Activated T-cell treated with anti-CD3 and anti-CD28 coated beads for 48 hours (primary cell): ENCODE results near the gene MLLT10.
A peak's percentile ranks its signal among the peaks of the same experiment; 100 is the strongest.
"Not testable (repeated sequence)": the region's sequence is repeated elsewhere in the genome, so short reads cannot be mapped to it uniquely, and the experiment has no call there.

Source experiments
- DNase-seq: peaks from one replicate; pipeline ENCODE4 v3.0.0-alpha.2; 2020; ENCODE audit warnings: low read depth

Gene MLLT10

DNA sequence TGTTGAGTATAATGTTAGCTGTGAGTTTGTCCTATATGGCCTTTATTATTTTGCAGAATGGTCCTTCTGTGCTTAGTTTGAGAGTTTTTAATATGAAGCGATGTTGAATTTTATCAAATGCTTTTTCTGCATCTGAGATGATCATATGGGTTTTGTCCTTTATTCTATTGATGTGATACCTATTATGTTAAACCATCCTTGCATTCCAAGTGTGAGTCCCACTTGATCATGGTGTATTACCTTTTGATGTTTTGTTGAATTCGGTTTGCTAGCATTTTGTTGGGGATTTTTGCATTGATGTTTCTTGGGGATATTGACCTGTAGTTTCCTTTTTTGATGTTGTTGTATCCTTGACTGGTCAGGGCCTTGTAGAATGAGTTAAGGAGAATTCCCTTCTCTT lies 166.4 kb downstream of the MLLT10 start:
- DNase-seq: no peak

DNA sequence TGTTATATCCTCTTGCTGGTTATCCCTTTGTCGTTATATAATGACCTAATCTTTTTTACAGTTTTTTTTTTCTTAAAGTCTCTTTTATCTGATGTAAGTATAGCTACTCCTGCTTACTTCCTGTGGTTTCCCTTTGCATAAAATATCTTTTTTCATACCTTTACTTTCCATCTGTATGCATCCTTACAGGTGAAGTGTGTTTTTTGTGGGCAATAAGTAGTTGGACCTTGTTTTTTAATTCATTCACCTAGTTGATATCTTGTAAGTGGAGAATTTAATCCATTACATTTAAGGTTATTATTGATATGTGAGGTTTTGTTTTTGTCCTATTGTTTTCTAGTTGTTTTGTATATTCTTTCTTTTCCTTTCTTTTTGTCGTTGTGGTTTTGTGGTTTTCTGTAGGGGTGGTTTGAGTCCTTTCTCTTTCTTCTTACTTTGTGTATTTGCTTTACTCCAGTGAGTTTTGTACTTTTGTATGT lies 168.6 kb downstream of the MLLT10 start:
- no peak for DNase-seq

DNA sequence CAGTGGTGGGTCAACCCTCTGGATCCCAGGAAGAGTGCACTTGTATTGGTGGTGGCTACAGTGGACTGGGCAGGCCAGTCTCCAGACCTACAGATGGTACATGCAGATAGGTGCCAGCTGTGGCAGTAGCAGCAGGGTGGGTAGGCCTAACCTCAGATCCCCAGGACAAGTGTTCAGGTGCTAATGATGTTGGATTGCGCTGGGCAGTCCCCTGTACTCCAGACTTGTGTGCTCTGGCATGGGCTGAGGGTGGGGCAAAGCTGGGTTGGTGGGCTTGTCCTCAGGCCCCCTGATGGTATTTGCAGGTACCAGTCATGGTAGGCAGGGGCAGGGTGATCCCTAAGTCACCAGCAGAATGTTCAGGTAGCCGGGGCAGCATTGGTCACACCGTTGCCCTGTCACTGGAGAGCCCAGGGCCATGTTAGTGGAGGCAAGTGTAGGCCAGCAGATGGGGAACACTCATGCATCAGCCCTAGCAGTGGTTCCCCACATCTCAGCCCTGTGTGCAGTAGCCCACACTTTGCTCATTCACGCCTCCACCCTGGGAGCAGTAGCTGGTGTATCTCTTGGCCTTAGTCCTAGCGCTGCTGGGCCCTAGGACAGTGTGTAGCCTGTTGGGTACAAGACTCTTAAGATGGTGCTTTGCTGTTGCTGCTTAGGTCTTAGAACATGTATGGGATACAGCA lies 171.3 kb downstream of the MLLT10 start:
- no peak for DNase-seq

DNA sequence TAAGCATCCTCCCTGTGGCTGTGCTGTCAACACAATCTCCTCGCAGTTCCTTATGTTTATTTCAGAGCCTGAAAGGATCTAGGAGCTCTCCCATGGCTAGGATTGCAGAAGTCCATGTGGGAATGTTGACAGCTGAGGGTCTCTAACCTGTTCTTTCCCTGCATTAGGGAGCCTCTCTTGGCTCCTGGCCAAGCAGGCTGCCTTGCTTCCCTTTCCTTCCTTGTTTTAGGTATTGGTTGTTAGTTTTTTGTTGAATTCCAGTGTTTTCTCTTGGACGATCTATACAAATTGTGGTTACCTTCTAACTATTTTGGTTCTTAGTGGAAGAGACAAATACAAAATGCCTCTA lies 171.8 kb downstream of the MLLT10 start:
- no peak for DNase-seq

DNA sequence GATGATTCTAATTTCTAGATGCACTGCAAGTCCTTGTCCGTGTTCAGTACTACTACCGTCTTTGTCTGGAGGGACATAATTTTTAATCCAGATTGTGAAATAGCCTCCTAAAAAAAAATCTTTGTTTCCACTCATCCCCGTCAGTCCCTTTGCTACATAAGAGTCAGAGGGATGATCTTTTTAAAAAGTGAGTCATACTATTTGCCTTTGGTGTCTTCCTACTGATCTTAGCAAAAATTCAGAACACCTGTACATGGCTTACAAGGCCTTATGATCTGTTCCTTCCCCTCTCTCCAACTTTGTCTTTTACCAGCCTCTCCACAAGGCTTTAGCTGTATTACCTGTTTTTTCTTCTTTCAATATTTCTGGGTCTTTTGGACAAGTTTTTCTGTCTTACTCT lies 173.5 kb downstream of the MLLT10 start:
- DNase-seq: no peak

DNA sequence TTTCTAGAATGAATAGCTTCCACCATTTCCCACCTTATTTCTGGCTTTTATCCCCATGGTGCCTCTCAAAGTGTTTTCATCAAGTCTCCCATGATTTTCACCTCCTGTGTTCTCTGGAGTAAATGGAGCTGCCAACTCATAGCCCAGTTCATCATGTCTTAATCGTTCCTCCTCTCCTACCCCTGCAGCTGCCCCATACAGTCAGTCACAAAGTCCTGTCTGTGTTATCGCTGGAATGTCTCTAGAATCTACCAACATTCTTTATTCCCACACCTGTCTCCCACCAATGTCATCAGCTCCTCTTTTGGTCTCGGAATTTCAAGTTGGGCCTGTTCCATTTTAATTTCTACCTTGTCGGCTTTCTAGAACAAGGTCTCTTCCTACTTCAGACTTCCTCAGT lies 178.9 kb downstream of the MLLT10 start:
- DNase-seq: no peak

- no peak for DNase-seq
Measured at GRCh38 chr10:21715531-21716195, 181.6 kb downstream of the MLLT10 start.

- DNase-seq: not testable (repeated sequence)
Measured at GRCh38 chr10:21717437-21718054, 183.5 kb downstream of the MLLT10 start.

DNA sequence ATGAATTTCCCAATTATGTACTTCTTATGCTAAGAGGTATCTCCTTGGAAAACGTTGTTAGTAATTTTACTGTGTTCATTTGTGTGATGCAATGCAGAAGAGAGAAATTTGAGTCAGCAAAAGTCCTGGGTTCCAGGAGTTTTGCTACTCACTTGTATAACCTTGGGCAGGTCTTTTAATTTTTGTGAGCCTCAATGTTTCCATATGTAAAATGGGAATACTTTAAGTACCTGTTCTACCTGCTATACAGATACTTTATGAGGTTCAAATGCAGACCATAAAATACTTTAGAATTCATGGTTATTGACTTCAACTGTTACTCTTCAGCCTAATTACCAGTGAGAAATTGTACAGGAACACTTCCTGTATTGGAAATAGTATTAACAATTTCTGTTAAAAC lies 185.5 kb downstream of the MLLT10 start:
- no peak for DNase-seq

GRCh38 chr10:21720090-21720489 lies 186.1 kb downstream of the MLLT10 start:
- no peak for DNase-seq

- DNase-seq: no peak
Measured at GRCh38 chr10:21721000-21721665, 187.1 kb downstream of the MLLT10 start.

DNA sequence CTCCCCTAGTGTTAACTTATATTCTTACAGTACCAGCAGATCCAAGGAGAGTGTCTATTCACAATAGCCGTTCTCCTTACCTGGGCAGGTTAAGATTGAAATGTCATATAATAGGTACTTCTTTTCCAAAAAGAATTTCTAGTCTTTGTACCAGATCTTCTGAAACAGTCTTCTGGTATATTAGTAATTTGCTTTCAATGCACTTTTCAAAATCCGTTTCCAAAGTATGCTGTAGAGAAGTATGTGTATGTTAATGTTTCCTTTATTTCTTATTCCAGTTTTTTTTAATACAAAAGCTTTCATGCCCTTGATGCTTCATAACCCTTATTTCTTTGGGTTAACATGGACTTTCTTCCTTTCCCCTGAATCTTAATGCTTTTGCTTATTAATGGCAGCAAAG lies 188.2 kb downstream of the MLLT10 start:
- DNase-seq: no peak

DNA sequence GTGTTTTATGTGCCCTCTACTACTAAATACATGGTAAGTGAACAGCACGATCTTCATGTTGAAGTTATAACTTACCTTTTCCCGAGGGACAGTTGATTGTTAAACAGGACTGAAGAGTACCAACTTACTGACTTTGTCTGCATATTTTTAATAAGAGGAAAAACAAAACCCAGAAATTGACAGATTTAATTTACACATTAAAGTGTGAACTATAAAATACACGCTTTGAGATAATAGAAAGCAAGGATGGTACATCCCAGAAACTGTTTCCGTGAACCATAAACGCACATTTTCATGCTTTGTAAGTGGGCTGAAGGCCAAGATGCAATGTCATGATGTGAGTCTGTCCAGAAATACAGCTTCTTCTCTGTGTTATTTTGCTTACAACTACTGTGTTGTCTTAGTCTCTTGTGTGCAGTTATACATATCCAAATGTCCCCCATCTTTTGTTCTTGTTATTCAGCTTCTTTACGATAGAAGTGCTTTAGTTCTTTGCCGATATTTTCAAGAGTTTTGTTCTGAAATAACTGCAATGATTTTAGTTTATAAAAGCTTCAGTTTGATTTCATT lies 190.1 kb downstream of the MLLT10 start:
- DNase-seq: no peak

DNA sequence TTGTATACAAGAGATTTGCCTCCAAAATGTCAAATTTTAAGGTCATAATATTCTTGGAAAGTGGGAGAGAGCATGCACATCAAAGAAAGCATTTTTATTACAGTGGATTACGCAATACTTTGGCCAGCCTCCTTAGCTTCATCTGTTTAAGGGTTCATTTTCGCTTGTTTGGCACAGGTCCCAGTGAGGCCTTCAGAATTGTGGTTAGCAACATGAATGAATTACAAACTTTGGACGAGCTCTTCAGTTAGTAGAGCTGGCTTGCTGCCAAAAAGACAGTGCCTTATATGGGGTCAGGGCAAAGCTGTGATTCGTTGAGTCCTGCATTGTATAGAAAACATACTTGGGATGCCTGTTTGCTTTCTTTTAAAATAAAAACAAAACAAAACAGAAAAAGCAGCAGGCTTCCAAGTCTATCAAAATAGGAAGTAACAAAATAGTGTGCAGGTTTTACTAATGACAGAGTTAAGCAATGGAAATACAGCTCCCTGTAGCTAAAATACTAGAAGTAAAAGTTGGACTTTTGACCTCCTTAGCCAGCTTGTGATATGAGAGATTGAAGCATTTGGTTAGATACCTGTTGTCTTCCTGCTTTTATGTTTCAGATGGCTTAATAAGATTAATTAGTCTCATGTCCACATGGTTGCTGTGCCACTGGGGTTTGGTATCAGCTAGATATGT lies 190.8 kb downstream of the MLLT10 start:
- no peak for DNase-seq

DNA sequence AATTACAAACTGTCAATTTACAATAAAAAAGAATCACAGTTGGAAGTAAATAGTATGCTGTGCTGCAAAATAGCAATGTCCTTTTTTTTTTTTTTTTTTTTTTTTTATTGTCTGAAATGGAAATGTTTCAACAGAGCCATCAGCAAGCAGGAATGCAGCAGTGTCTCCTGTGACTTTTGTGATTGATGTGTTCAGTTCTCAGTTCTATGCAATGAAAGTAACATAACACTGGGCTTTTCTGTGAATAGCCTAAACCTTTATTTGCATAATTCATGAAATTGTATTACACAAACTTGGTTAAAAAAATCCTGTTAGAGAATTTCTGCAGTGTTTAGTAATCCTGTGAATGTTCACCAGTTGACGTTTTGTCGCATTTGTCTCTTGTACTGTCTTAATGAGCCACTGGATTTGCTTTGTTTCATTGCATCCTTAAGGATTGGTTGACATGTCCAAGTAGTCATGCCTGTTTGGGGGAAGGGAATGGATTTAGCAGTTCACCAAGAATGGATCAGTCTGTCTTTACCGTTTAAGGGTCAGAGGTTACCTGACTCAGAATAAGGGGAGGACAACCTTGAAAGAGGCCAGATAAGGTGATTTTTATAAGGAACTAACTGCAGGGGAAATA lies 192.7 kb downstream of the MLLT10 start:
- no peak for DNase-seq

GRCh38 chr10:21727452-21728168 lies 193.6 kb downstream of the MLLT10 start:
- no peak for DNase-seq

DNA sequence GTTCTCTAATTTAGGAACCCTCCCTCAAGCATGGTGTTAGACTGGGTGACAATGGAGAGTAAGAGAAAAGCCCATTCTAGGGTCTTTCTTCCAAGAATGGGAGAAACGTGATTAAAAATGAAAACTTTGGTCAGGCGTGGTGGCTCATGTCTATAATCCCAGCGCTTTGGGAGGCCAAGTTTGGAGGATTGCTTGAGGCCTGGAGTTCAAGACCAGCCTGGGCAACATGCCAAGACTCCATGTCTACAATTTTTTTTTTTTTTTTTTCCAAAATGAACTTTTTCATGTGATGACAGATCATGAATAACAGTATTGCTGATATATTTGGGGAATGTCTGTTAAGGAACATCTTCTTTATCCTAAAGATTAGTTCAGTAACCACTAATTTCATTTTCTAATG lies 194.6 kb downstream of the MLLT10 start:
- no peak for DNase-seq

DNA sequence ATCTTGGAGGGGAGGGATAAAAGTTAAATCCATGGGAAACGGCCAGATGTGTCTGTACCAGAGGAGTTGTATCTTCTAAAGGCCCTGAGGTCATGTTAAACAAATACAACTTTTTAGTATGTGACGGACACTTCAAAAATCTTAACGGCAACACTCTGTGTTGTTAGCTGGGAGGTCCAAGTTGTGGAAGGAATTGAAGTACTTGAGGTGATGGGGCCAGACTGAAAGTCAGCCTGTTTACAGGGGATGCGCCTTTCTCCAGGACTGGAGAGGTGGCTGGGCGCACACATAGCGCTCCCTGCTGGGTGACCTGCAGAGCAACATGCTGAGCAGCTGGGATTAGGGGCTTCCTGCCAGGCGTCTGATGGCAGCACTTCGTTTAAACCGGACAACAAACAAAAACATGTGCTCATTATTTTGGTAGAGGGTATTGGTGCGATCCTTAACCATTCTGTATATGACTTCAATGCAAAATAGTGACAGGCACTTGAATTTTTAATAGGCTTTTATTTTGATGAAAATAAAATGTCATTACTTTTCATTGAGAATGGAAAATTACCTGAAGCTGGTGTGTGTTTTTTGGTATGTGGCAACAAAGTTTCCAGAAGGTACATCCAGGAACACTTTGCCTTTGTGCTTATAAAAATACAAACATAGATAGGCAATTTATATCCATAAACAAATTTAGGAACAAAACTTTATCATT lies 198.2 kb downstream of the MLLT10 start:
- peak; percentile 31 for DNase-seq

DNA sequence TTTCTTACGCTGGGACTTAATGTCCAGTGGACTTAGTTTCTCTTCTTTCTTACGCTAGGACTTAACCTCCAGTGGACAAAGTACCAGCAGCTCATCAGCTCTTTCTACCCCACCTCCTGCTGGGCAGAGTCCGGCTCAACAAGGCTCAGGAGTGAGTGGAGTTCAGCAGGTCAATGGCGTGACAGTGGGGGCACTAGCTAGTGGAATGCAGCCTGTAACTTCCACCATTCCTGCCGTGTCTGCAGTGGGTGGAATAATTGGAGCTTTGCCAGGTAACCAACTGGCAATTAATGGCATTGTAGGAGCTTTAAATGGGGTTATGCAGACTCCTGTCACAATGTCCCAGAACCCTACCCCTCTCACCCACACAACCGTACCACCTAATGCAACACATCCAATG lies 199.7 kb downstream of the MLLT10 start:
- no peak for DNase-seq

- DNase-seq: no peak
Measured at GRCh38 chr10:21737106-21737505, 203.1 kb downstream of the MLLT10 start.
